Jurkat, Clone E6-1 (cell line): Measurements from ENCODE around the gene SATB1.
A peak's percentile ranks its signal among the peaks of the same experiment; 100 is the strongest.

Experiments used
- DNase-seq: peaks from one replicate; pipeline ENCODE4 v3.0.0-alpha.2; 2011; ENCODE audit warnings: low read depth, low spot score
- H3K4me3 ChIP-seq: 2 replicates; pipeline ENCODE4 v1.5.1; 2011; ENCODE audit warnings: mild to moderate bottlenecking, low read length, control low read depth, moderate library complexity

Gene SATB1

DNA sequence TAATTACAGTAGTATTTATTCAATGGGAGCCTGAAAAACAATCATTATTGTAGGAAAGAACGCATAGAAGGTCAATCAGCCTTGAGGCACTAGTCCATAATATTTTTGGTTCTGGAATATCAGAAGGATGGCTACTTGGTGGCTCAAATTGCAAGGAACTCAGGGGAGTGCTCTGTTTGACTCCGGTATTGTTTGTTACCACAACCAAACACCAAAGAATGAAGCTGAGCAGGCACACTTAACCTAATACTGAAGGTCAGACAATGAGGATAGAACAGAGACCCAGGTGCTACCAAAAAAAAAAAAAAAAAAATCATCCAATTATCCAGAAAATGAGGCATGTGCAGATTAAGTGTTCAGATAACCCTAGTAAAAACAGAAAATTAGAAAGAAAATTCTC is 11.1 kb upstream of the SATB1 start:
- DNase-seq, result no peak
- H3K4me3 ChIP-seq, result no peak overlapping the region

DNA sequence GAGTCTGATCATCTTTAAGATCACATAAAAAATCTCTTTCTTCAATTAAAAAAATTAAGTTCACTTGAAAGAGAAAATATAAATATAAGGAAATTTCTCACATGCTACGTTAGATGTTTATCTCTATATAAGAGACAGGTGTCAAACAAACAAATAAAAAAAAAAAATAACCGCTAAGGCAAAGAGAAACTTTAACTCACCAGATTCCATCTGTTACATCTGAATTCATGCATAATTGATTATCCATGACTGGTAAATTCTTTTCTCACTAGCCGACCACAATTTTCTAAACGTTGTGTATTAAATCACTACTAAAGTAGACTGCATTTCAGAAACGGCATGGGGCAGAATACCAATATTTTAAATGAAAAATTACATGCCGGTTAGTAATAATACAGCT is 9.6 kb upstream of the SATB1 start:
- DNase-seq, result no peak
- H3K4me3 ChIP-seq, result no peak overlapping the region

DNA sequence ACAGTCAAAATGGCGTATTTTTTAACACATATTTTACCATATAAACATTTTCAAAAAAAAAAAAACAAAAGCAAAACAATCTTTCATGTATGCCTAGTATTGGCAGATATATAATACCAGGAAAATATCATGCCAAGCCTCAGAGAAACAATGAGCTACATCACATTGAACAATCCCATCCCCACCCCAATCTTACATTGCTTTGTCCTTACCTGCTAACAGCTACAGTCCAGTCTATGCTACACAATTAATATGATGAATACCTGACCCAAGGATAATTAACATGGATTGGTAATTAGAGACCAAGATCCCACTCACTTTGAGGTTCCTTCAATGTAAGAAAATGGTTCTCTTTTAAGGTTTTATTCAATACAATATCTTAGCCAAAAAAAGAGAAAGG is 7.6 kb upstream of the SATB1 start:
- no peak overlapping the region for H3K4me3 ChIP-seq
- no peak for DNase-seq

DNA sequence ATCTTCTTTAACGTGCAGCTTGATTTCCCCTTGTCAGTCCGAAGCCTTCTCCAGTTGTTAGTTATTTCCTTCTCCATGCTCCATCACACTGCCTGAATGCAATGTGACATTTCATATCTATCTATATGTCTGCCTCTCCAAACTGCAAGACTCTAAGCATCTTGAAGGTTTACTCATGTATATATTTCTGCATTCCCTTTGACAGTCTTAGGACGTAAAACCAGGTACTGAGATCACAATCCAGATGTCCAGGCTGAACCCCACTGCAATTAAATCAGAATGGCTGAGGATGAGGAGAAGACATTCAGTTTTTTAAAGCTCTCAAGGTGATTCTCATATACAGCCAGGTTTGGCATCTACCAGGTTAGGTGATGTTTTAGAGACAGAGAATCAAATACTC is 6.1 kb upstream of the SATB1 start:
- DNase-seq, result no peak
- H3K4me3 ChIP-seq, result no peak overlapping the region

DNA sequence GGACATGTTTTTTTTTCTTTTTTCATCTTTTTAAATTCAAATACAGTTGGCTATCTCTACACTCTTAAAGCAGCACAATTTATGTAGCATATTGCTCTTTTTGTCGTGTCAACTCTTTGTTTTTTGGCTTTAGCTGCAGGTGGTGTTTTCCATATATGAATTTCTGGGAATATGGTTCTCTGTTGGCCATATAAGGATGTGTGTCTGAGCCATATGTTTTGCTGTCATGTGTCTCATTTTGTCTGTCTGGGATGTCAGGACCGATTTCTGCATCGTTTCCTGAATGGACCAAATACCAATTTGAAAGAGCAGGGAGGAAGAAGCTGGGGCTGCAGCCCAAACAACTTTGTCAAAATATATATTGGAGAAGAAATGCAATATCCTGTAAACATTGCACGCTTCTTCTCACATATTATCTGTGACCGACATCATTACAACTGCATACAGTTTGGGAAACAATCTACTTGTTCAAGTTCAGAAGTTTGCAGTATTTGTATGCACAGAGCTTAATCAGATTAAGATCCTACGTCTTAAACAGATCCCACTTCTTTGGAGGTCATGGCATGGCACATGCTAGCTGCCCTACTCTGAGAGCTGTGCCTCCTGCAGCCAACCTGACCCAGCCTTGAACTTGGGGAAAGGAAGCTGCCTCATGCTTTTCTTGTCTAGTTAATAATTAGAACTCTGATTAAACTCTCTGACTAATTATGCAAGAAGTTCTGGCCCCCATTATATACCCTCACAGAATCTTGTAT is 4.0 kb upstream of the SATB1 start:
- no peak for DNase-seq

DNA sequence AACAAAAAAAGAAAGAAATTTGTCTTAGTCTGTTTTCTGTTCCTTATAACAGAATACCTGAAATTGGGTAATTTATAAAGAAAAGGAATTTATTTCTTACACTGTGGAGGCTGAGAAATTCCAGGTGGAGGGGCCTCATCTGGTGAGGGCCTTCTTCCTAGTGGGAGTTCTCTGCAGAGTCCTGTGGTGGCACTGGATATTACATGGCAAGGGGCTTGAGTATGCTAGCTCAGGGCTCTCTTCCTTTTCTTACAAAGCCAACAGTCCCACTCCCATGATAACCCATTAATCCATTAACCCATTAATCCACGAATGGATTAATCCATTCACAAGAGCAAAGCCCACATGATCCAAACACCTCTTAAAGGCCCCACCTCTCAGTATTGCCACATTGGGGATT is 2.9 kb upstream of the SATB1 start:
- H3K4me3 ChIP-seq, result no peak overlapping the region
- DNase-seq, result no peak

More for the DNA sequence above, 4.0 kb upstream of the SATB1 start:
- no peak overlapping the region for H3K4me3 ChIP-seq

DNA sequence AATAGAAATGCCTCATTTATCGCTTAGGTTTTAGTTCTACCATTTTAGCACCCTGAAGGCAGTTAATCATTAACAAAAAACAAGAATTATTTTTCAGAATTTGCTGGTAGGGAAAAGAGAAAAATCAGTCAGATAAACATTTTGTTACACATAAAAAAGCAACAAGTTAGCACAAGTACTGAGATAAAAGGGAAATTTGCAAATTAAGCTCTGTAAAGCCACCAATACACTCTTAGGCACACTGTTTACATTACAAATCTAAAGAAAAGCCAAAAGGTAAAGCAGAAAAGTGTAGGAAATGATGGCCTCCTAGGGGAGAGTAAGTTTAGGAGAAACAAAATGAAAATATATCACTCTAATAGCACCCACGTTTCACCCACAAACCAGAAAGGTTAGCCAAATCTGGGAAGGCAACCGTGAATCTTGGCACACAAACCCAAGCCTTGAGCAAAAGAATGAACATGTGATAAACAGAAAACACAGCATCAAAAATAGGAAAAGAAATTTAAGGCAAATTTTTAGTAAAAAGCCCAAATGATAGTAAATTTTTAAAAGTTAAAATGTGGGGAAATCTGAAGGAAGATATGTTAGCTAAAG is 1.6 kb upstream of the SATB1 start:
- no peak overlapping the region for H3K4me3 ChIP-seq
- no peak for DNase-seq

DNA sequence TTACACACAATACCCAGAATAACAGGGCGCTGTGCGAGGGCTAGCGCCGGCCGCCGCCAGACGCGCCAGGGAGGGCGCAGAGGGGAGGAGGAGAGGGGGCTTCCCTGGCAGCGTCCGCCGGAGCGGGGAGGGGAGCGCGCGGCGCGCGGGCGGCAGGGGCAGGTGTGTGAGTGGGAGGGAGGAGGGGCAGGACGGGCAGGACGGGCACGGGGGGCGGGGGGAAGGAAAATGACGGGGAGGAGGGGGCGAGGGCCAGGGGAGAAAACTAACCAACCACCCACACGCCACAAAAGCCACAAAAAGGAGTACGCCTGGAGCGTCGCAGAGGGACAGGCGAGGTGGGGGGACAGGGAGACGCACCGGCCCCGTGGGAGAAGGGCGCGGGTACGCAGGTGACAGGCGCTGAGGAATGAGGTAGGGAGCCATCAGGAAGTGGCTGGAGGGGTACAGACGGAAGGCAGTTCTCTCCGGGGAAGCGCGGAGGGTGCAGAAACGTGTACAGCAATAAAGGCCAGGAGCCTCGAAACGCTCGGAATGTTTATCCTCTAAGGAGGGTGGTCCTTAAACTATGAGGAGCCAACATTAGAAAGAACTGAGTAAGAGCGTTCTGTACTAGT is 610 bp upstream of the SATB1 start:
- DNase-seq, result peak; percentile 85
- H3K4me3 ChIP-seq, result peak overlapping the region; percentile 71

DNA sequence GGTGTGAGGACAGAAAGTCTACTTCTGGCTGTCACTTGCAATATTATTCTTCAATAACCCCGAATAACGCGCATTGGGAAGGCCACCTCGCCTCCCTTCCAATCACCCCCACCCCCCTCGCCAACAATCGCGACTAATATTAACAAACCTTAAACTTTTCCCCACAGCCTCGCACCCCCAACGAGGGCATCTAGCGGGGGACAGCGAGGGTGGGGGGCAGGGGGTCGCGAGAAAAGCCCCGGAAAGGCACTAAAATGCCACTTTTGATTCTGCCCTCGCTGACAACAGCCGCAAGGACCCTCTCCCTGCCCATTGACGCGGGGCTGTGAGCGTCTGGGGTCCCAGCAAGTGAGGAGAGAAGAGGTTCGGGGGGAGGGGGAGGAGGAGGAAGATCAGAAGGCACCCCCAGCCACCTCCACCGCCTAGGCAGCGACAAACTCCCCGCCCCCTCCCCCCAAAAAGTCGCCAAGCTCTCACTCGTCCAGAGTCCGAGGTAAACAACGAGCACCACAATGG is 868 bp downstream of the SATB1 start:
- no peak for DNase-seq
- peak overlapping the region; percentile 71 for H3K4me3 ChIP-seq

DNA sequence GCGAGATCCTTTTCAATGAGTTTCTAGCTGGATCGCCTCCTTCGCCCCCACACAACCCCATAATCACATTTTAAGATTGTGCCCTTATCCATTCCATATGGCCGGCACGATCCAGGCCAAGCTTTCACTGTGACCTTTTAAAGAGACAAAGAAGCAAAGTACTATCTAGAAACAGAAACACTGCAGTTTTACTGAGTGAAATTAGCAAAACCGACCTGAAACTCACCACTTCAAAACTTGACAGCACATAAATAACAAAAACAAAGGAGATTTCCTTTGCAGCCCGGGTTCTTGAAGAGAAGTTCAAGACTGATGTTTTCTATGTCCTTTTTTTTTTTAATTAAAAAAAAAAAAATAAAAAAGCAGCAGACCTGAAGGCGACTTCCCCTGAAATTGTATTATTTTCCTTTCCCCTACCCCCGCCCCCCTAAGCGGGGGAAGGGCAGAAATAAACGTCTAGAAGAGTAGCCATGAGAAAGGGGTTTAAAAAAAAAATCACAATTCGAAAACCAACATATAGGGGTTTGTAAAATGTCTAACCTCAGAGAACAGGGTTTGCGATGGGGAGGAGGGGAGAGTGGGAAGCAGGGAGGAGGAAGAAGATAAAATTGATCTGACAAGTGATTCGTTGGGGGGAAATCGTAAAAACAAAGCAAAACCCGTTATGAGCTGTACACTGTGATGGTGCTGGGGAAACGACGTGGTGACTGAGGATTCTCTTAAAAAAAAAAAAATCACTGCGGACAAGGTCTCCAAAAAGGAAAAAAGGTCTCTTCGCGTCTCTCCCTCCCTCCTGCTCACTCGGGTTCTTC is 1.5 kb downstream of the SATB1 start:
- DNase-seq, result peak; percentile 45
- peak overlapping the region; percentile 71 for H3K4me3 ChIP-seq

DNA sequence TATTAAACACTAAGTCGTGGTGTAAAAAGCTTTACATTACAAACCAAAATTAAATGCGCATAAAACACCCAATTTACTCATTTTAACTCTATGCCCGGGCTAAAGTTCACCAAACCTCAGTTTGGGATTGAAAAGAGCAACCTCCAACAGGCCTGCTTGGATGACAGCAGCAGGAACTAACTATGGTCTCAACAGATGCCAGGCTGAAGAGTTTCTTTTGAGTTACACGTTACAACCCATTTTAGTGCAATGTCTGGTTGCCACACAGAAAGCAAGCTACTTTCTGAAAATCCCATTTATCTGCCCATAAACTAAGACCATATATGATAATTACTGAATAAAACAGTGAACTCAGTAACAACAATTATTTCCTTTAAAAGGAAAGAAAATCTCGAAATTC is 2.2 kb downstream of the SATB1 start:
- H3K4me3 ChIP-seq, result peak overlapping the region; percentile 71
- no peak for DNase-seq

DNA sequence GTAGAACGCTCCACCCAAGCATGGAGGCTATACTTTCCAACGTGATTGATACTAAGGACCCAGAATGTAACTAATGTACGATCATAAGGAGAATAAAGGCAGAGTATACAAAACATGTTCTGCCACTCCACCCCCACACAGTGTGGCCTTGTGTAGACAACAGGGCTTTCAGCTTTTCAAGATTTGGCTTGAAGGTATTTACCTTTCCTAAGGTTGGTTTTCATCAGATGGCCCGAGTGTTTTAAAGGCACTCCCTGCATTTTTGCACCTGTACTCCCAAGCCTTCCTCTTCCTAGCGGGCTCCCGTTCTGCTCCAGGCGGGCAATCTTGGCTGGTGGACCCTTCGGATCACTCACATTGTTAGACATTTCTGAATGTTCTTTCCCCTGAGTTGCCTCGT is 4.6 kb downstream of the SATB1 start:
- no peak for DNase-seq
- H3K4me3 ChIP-seq, result no peak overlapping the region

DNA sequence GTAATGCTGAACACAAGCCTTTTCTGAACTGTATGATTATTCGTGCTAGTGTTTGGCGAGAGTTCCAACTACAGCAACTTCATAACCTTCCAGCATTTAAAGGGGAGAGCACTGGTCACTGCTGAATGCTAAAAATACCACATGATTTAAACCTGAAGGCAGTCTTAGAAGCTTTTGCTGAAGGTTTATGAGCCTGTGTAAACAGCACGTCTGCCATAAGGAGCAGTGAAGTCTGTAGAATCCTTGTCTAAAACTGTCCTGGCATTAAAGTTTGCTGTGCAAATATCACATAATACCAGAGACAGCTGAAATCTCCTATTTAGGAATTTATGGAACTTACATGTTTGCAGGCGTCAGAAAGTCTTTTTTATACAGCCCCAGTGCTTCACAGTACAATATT is 5.9 kb downstream of the SATB1 start:
- no peak overlapping the region for H3K4me3 ChIP-seq
- DNase-seq, result no peak

DNA sequence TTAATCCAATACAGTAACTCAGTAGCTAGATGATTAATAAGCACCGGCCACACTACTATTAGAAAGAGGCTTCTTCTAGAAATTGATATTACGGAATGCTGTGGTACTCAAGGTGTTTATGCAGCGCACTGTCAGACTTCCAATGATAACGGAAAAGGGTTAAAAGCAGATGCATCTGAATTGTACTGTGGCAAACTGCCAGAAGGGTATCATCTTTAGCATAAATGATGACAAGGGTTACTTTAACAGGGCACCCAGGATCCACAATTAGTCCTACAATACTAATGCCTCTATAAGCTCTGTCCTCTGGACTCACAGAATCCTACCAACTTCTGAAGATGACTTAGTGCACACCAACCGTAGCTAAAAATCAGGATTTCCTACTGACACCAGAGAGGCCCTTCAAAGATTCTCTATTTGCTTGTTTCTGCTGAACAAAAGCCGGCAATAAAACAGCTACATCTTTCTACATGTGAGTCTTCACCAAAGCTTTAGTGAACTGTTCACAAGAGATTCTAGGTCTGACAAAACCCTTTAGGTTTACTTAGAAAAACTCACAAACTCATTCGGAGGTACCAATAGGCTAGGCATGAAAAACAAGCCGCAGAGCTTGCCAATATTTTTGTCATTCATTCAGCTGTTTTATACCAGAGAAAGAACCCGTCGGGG is 7.1 kb downstream of the SATB1 start:
- no peak for DNase-seq
- H3K4me3 ChIP-seq, result no peak overlapping the region

DNA sequence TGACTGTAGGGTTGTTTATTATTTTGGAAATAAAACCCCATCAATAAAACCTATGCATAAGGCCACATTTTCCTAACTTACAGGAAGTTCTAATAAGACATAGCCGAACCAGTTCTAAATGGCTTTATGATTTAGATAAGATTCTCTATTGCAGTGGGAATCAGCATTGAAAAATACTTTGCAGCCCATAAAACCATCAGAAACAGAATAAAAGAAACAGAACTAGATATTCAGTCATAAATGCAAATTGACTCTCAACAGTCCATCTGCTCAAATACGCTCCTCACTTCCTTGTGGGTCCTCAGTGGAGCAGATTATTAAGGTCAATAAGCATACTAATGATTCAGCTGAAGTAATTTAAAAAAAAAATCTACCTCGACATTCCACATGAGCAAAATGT is 8.8 kb downstream of the SATB1 start:
- H3K4me3 ChIP-seq, result no peak overlapping the region
- no peak for DNase-seq

DNA sequence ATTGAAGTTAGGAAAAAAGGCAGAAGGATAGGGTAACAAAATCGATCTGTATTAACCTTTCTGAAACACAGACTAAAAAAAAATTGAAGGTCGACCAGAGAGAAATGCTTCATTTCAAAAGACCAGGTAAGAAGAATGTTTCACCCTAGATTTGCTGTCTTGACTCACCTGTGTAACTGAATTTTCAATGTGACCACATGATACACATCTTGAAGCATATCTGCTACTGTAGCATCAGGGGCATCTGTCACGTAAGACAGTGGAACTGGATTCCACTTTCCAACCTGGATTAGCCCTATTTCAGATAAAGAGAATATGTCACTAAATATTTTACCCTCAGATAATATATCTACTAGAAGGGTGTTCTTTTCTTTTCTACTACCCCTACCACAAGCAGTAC is 9.3 kb downstream of the SATB1 start:
- no peak for DNase-seq
- no peak overlapping the region for H3K4me3 ChIP-seq

DNA sequence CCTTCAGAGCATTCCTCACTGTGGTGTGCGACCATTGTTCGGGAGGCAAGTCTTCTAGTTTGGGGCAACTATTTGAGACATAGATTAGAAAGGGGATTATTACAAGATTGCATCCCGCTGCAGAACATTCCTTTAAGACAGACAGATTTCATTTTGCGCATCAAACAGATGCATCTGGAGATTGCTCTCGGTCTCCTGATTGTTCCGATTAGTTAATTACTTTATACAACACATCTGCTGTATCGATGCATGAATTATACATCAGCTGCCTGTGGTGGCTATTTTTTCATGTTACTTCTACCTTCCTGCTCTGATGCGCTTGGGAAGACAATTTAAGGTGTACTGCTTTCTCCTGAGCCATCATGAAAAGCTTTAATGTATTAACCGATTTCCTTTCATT is 10.0 kb downstream of the SATB1 start:
- DNase-seq, result no peak

DNA sequence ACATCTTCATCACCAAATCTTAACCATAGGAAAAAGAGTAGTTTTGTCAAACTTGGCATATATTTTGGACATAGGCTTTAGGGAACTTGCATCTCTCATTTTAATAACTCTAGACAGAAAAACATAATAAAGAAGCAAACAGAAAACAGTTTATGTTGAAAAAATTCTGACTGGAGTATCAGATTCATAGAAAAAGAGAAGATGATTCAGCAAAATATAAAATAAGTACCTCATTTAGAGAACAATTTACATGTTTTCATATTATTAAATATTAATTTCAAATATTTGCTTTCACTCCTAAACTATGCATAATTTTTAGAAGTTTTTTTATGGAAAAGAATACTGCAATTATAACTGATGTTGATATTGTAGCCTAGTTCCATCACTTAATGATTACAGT is 12.5 kb downstream of the SATB1 start:
- no peak overlapping the region for H3K4me3 ChIP-seq
- DNase-seq, result no peak

More for the DNA sequence above, 10.0 kb downstream of the SATB1 start:
- no peak overlapping the region for H3K4me3 ChIP-seq

DNA sequence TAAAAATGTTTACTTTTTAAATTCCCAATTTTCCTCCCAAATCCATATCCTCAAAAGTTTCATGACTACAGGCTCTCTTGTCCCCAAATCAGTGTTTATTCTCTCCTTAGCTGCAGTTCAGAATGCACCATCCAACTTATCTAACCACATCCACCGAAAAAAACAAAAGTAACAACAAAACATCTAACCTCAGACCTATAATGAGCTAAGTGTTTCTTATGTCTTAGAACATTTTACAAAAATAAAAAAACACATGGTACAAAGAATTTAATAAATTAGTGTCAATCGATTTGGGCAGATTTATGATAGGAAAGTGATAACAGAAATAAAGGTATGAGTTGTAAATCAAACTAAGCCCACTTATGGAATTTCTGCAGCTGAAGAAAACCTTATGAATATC is 13.6 kb downstream of the SATB1 start:
- DNase-seq, result no peak
- H3K4me3 ChIP-seq, result no peak overlapping the region
